ENCODE measurements around the gene TCP10L.
"Not testable (repeated sequence)": the region's sequence is repeated elsewhere in the genome, so short reads cannot be mapped to it uniquely, and the experiment has no call there.

The TCP10L gene

DNA sequence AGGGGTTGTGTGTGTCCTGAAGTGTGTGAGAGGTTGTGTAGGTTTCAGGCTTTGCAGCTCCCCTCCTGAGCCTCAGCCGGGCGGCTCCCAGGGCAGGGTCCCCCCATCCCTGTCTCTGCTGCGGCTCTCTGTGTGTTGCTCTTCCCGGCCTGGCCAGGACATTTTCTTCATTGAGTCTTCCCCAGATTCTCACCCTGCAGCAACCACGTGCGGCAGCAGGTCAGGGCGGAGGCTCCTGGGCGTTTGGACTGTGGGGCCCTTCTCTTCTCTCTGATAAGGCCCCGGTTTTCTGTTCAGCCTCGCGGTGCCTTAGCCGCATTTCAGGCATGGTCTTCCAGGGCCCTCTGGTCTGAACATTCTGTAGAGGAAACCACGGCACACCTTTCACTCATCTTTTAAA, 1.8 kb upstream of the TCP10L start:
- no peak for DNase-seq (ENCODE audit: low read depth, low spot score)

DNA sequence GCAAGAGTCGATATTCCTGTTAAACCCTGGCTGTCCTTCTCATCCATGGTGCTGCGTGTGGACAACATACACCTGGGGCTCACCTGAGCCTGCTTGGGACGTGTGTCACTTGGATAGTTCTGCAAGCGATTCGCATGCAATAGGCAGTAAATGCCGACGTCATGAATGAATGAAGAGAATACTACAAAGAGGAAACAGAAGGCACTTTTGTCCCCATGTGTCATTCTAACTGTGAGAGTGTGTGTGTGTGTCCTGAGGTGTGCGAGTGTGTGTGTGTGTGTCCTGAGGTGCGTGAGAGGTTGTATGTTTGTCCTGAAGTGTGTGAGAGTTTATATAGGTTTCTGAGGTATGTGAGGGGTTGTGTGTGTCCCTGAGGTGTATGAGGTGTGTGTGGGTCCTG, 647 bp upstream of the TCP10L start:
- DNase-seq (ENCODE audit: low read depth, low spot score), result no peak

- DNase-seq (ENCODE audit: low read depth, low spot score), result no peak
These were observed 851 bp downstream of the TCP10L start for GRCh38 chr21:32584472-32584871.

GRCh38 chr21:32581732-32582131, 3.6 kb downstream of the TCP10L start:
- DNase-seq (ENCODE audit: low read depth, low spot score), result no peak

GRCh38 chr21:32580949-32581348, 4.4 kb downstream of the TCP10L start:
- no peak for DNase-seq (ENCODE audit: low read depth, low spot score)

DNA sequence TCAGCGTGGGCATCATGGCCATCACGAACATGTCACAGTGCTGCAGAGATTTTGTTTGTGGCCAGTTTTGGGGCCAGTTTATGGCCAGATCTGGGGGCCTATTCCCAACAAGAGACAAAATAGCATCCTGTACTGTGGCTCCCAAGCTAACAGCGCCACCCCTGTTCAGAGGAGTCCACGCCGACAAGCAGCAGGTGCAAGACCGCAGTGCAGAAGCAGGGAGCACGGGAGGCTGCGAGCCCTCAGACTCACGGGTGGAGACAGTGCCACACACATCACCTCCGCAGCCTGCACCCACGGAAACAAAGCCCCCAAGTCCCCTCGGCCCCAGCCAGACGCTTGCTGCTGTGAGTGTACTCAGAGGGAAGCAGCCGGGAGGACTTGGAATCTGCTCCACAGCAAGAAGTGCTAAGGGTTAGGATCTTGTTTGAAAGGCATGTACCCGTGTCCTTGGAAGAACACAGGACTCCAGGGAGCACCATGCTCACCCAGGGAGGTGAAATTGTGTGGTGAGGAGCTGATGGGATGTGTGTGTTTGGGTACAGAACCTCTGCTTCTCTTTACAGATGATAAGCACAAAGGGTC, 7.1 kb downstream of the TCP10L start:
- no peak for DNase-seq (ENCODE audit: low read depth, low spot score)

DNA sequence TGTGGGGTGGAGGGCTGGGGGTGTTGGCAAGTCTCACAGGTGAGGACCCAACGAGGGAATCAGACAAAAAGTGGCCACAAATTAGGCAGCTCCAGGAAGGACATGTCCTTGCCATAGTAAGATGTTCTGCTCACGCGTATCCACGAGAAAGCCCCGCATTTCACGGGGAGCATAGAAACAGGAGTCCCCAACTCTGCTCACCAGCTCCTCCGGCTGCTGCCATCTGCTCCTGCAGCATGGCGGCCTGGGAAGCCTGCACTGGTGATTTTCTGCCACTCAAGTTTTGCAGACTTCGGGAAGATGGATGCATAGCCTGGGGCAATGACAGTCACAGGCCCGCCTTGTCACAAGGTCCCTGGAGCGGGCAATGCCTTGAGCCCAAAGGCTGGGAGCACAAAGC, 9.3 kb downstream of the TCP10L start:
- no peak for DNase-seq (ENCODE audit: low read depth, low spot score)

GRCh38 chr21:32574946-32575925, 10.1 kb downstream of the TCP10L start:
- DNase-seq (ENCODE audit: low read depth, low spot score), result no peak

GRCh38 chr21:32572574-32573420, 12.5 kb downstream of the TCP10L start:
- no peak for DNase-seq (ENCODE audit: low read depth, low spot score)

- no peak for DNase-seq (ENCODE audit: low read depth, low spot score)
These were observed 14.9 kb downstream of the TCP10L start for GRCh38 chr21:32570456-32570855.

DNA sequence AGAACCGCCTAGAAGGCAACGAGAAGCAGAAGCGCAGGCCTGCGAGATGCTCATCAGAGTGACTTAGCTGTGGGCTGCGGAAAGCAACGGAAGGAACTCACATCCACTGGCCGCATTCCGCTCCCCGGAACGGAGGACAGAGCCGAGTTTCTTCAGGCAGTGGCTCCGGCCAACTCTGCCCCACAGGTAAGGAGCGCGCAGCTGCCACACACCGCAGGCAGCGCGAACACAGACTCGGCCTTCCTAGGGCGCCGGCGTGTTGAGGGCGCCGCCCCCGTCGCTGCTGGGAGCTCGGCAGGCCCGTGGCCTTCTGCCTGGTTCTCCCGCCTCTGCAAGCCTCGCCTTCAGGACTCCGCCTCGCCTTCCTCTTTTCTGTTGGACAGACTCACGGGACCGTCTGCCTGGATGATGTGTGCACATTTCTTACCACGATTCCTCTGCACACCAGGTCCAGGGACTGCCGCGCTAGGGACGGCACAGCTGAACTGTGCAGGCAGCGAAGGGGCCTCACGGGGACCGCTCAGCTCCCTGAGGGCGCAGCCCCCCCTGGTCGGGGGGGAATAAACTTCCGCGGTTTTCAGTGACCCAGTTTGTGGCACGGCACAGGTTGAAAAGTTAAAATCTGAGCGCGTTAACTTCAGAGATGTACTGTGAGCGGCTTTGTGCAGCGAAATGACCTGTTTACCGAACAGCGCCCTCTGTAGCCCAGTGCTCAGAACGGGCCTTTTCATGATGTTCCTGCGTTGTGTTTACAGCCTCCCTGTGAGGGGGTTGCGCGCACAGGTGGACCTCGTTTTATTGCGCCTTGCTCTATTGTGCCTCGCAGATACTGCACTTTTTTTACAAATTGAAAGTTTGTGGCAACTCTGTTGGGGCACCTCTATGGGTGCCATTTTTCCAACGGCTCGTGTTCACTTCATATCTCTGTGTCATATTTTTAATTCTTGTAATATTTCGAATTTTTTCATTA, 15.8 kb downstream of the TCP10L start:
- DNase-seq (ENCODE audit: low read depth, low spot score), result peak; percentile 62

GRCh38 chr21:32567626-32568025, 17.7 kb downstream of the TCP10L start:
- no peak for DNase-seq (ENCODE audit: low read depth, low spot score)

DNA sequence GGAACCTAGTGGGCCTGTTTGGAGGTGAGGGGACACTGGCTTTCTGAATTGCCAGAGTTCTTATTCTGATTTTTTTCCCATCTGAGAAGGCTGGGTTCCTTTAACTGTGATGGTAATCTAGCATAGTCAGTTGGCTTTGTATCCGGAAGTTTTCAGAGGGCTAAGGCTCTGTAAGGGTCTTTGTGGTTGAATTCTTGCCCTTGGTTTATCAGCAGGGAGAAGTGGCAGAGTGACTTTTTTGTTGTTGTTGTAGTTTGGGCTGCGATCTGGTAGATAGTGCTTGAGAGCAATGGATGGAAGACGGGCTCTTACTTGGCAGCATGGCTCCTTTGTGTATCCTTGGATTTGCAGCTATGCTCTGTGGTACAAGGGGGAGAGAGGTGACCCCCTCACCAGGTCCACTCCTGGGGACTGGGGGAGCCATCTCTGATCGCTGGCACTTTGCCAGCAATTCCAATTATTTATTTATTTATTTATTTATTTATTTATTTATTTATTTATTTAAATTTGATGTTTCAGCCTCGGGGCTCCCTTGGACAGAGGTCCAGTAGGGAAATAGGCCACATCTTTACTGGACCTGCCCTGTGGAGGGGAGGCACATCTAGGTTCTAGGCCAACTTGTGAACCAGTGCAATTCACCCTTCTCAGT, 18.5 kb downstream of the TCP10L start:
- DNase-seq (ENCODE audit: low read depth, low spot score), result no peak

DNA sequence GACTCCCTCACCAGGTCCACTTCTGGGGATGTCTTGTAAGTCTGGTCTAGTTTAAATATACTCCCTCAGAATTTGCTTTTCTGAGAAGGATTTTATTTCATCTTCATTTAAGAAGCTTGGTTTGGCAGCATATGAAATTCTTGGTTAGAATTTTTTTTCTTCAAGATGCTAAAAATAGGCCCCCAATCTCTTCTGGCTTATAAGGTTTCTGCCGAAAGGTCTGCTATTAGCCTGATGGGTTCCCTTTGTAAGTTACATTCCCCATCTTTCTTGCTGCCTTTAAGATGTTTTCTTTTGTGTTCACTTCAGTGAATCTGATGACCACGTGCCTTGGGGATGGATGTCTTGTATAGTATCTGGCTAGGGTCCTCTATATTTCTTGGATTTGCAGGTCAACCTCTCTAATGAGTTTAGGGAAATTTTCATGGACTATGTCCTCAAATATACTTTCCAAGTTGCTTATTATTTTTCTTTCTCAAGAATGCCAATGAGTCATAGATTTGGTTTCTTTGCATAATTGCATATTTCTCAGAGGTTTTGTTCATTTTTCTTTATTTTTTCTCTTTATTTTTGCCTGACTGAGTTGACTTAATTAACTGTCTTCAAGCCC, 19.4 kb downstream of the TCP10L start:
- no peak for DNase-seq (ENCODE audit: low read depth, low spot score)

DNA sequence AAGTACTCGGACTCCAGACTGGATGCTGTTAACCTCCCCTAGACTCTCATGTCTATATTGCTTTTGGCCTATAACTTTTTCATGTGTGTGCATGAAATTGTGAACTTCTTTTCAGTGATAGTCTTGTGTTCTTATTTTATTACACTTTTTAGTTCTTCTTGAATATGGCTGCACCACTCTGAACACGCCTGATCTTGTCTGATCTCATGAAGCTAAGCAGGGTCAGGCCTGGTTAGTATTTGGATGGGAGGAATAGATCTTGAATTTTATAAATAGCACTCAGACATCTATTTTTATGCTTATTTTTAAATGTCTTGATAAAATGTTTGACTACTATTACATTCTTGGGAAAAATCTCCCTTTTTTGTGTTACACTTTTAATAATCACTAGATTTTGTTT, 22.4 kb downstream of the TCP10L start:
- no peak for DNase-seq (ENCODE audit: low read depth, low spot score)

GRCh38 chr21:32562426-32562825, 22.9 kb downstream of the TCP10L start:
- no peak for DNase-seq (ENCODE audit: low read depth, low spot score)

DNA sequence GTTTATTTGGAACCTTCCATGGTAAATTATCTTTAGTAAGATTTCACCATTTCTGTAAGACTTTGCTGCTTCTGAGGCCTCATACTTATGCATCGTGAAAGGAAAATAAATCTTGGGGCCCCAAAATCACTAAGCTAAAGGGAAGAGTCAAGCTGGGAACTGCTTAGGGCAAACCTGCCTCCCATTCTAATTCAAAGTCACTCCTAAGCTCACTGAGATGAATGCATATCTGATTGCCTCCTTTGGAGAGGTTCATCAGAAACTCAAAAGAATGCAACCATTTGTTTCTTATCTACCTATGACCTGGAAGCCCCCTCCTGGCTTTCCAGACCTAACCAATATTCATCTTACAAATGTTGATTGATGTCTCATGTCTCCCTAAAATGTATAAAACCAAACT, 23.8 kb downstream of the TCP10L start:
- DNase-seq (ENCODE audit: low read depth, low spot score), result not testable (repeated sequence)

DNA sequence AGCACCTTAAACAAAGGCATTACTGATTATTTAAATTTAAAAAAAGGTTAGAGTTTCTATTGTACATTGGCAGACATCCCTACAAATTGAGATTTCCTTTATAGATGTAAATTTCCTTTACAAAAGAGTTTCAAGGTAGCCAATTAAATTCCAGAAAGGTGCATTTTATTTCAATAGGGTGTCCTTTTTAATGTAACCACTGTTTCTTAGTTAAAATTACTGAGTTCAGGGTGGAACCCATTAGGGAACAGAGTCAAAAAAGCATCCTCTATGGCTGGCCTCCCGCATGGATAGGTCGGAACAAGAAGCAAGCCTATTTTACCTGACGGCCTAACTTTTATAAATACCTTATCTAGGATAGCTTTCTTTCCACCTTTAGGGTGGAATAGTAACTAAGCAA, 24.4 kb downstream of the TCP10L start:
- DNase-seq (ENCODE audit: low read depth, low spot score), result no peak

DNA sequence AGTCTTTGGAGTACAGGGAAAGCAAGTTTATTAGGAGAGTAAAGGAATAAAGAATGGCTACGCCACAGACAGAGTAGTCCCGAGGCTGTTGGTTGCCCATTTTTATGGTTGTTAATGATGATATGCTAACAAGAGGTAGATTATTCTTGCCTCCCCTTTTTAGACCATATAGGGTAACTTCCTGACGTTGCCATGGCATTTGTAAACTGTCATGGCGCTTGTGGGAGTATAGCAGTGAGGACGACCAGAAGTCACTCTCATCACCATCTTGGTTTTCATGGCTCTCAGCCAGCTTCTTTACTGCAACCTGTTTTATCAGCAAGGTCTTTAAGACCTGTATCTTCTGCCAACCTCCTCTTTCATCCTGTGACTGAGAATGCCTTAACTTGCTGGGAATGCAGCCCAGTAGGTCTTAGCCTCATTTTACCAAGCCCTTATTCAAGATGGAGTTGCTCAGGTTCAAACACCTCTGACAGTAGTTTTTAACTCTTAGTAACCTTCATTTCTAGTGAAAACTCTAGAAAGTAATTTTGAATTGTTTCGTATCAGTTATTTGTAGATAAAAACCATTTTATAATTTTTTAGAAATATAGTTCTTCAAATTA, 26.2 kb downstream of the TCP10L start:
- DNase-seq (ENCODE audit: low read depth, low spot score), result no peak

GRCh38 chr21:32558106-32558505, 27.2 kb downstream of the TCP10L start:
- no peak for DNase-seq (ENCODE audit: low read depth, low spot score)

Data from activated naive CD8-positive, alpha-beta T cell treated with anti-CD3 and anti-CD28 coated beads, Interleukin-2, amount 50 U/mL, for 16 hours (primary cell).